SK-N-DZ (cell line): ENCODE data around the gene S100A3.
"Not testable (repeated sequence)": the region's sequence is repeated elsewhere in the genome, so short reads cannot be mapped to it uniquely, and the experiment has no call there.

Experiments used
- DNase-seq: peaks from one replicate; pipeline ENCODE4 v3.0.0-alpha.2; 2015; ENCODE audit warnings: low spot score

S100A3 gene

DNA sequence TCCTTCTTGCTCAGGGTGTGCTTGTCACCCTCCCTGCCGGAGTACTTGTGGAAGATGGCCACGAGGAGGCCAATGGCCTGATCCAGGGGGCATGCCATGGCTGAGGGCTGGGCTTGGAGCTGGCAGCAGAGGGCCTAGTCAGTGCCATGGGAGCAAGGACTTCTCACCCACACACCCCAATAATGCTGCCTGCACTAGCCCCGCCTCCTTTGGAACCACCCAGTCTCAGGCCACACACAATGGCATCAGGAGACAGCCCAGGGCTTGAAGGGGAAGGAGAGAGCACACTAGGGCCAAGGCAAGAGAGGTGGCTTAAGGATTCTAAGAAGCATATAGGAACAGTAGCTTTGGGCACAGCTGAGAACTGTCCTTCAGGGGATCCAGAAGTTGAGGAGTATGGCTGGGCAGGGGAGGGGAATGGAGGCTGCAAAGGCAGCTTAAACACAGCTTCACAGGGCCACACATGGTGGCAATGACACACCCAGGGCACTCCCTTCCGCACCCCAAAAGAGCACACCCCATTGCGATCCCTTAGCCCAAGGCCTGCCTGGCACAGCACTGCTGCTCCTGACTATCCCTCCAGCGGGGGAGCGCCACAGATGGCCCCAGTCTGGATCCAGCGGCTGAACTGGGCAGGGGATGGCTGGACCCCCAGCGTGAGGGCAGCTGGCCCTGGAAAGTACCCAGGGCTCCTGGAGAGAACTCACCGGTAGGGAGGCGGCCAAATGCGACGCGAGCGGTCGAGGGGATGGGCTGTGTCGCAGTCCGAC is 13.6 kb downstream of the S100A3 start, which contains the start of gene S100A6:
Gene S100A6 (minus strand): TSS at position 750 of the 770 bp plus-strand sequence. CDS start 652 bp downstream, at position 98.
- no peak for DNase-seq

DNA sequence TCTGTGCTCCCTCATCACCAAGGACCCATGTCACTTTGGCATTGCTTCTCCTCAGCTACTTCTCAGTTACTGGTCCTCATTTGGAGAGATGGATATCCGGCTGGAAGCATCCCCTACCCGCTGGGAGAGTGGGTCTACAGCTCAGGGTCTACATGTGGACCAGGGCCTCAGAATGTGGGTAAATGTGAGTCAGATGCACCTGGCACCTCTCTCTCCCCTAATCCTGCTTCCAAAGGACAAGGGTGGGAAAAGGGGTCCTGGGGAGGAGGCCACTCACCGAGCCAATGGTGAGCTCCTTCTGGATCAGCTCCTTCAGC is 14.2 kb downstream of the S100A3 start:
- DNase-seq, result no peak

GRCh38 chr1:153534226-153534924 is 14.7 kb downstream of the S100A3 start:
- no peak for DNase-seq

GRCh38 chr1:153533689-153534201 is 15.3 kb downstream of the S100A3 start:
- no peak for DNase-seq

DNA sequence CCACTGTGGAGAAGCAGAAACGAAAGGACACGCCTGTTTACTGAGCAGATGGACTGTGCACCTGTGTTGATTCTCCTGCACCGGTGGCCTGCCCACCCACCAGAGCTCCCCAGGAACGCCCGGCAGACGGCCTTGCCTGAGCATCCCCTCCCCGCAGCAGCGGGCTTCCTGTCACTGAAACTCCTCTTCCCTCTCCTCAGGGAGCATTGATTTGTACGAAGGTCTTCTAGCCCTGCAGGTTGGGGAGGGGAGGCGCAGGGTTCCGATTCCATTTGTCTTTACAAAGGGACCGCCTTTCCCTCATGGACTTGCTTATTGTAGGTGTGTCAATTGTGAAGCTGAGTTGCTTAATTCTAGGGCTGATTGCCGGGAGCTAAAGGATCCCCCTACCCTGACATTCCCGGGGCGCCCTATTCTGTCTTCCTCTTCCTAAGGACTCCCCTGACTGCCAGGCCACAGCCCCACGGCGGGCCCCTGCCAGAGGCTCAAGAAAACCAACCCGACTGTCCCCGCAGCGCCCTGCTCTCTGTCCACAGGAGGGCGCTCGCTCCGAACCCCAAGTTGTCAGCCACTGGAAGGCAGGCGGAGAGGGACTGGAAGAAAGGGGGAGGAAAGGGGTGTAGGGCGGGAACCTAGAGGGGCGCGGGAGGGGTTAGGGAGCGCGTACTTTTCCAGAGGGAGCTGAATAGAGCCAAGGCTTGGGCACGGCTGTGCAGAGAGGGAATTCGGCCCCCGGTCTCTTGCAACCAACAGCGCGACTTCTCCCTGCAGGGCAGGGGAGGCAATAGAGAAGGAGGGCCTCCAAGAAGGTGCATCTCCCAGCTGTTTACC is 16.1 kb downstream of the S100A3 start:
- no peak for DNase-seq

GRCh38 chr1:153532181-153532580 is 16.9 kb downstream of the S100A3 start:
- DNase-seq, result no peak

DNA sequence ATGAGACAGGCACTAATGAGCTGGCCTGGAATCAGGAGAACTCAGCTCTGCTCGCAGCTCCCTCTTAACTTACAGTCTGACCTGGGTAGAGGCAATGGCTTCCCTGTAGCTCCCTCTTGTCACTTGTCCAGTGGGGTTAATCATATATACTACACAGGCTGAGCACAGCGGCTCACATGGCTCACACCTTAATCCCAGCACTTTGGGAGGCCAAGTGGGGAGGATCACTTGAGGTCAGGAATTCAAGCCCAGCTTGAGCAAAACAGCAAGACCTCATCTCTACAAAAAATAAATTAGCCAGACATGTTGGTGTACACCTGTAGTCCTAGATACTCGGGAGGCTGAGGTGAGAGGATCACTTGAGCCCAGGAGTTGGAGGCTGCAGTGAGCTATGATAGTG is 17.4 kb downstream of the S100A3 start:
- no peak for DNase-seq

- no peak for DNase-seq
These were observed 21.4 kb downstream of the S100A3 start for GRCh38 chr1:153527683-153528040.

DNA sequence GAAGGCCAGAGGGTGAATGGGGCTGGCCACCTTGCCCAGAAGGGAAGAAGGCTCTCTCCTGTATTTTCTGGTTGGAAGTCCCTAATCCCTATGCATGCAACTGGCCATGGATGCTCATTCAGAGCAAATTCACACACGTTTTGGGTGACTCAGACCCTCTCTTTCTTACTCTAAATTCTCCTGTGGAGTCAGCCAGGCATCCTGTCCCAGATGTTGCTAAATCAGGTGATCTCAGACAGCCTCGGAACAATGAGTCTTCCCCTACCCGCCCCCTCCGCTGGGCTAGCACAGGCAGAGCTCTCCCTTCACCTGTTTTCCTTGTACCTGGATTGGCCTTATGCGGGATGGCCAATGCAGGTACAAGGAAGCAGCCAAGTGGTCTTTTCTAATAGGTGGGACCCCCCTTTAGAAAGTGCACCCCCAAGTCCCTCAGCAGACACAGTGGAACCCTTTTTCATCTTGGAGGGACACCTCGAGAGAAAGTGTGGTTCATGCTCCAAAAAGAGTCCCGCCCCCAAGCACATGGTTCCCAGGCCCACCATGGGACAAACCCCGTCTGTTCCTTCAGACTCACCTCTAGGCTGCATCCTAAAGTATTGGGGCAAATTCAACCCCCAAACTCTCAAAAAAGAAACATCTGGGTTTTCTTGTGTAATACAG is 21.9 kb downstream of the S100A3 start:
- no peak for DNase-seq

GRCh38 chr1:153526132-153526543 is 22.9 kb downstream of the S100A3 start:
- no peak for DNase-seq

- no peak for DNase-seq
These were observed 23.9 kb downstream of the S100A3 start for GRCh38 chr1:153525088-153525728.

DNA sequence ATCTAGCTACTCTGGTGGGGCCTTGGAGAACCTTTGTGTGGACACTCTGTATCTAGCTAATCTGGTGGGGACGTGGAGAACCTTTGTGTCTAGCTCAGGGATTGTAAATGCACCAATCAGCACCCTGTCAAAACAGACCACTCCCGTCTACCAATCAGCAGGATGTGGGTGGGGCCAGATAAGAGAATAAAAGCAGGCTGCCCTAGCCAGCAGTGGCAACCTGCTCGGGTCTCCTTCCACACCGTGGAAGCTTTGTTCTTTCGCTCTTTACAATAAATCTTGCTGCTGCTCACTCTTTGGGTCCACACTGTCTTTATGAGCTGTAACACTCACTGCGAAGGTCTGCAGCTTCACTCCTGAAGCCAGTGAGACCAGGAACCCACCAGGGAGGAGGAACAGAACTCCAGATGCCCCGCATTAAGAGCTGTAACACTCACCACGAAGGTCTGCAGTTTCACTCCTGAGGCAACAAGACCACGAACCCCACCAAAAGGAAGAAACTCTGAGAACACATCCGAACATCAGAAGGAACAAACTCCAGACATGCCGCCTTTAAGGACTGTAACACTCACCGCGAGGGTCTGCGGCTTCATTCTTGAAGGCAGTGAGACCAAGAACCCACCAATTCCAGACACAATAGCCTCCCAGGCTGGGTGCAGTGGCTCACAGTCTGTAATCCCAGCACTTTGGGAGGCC is 26.6 kb downstream of the S100A3 start:
- not testable (repeated sequence) for DNase-seq

DNA sequence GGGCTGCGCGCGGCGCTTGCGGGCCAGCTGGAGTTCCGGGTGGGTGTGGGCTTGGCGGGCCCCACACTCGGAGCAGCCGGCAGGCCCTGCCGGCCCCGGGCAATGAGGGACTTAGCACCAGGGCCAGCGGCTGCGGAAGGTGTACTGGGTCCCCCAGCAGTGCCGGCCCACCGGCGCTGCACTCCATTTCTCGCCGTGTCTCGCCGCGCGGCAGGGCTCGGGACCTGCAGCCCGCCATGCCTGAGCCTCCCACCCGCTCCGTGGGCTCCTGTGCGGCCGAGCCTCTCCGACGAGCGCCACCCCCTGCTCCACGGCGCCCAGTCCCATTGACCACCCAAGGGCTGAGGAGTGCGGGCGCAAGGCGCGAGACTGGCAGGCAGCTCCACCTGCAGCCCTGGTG is 27.2 kb downstream of the S100A3 start:
- DNase-seq, result not testable (repeated sequence)

DNA sequence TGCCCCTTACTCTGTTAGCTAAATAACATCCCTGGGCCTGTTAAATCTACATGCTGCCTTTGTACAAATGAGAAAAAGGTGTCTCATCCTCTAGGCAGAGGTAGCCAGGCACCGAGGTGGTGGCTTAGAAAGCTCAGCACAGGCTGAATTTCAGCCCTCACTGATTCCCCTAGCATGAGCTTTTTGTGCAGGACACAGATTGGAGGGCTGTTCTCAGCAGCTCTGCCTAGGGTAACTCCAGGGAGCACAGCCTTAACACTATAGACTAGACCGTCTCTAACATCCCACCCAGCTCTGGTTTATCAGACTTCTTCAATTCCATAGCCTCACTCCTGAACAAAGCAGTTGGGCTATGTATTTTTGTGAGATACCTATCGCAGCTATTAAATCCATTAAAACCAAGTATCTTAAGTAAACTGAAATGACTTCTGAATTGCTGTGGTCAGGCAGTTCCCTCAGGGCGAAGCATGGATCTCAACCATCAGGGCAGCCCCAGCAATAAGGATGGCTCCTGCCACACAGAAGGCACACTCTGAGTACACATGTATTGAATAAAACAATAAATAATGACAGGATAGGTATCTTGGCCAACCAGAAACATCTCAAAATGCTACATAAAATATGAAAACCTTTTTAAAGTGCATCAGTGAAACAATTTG is 28.1 kb downstream of the S100A3 start:
- DNase-seq, result no peak

DNA sequence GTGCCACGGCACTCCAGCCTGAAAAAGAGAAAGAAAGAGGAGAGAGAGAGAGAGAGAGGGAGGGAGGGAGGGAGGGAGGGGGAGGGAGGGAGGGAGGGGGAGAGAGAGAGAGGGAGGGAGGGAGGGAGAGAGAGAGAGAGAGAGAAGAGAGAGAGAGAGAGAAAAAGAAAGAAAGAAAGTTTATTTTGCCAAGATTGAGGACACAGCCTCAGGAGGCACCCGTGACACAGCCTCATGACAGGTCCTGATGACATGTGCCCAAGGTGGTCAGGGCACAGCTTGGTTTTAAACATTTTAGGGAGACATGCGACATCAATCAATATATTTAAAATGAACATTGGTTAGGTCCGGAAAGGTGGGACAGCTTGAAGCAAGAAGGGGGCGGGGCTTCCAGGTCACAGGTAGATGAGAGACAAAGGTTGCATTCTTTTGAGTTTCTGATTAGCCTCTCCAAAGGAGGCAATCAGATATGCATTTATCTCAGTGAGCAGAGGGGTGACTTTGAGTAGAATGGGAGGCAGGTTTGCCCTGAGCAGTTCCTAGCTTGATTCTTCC is 28.8 kb downstream of the S100A3 start:
- DNase-seq, result not testable (repeated sequence)

DNA sequence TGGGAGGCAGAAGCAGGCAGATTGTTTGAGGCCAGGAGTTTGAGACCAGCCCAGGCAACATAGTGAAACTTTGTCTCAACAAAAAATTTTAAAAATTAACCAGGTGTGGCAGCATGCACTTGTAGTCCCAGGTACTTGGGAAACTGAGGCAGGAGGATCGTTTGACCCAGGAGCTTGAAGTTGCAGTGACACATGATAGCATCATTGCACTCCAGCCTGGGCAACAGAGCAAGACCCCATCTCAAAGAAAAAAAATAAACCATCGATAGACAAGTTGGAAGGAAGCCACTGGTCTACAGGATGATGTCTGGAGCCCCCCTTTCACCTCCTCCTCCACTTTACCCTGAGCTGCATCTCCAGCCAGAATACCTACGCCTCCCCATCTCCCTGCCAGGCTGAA is 29.8 kb downstream of the S100A3 start:
- no peak for DNase-seq

GRCh38 chr1:153515504-153516394 is 33.3 kb downstream of the S100A3 start:
- no peak for DNase-seq

GRCh38 chr1:153513666-153514065 is 35.4 kb downstream of the S100A3 start:
- no peak for DNase-seq

GRCh38 chr1:153513023-153513422 is 36.0 kb downstream of the S100A3 start:
- no peak for DNase-seq
